Inflammatory macrophage treated with lipopolysaccharide for 1 hour (primary cell): ENCODE results near the gene ADAP1.
A peak's percentile ranks its signal among the peaks of the same experiment; 100 is the strongest.
"Not testable (repeated sequence)": the region's sequence is repeated elsewhere in the genome, so short reads cannot be mapped to it uniquely, and the experiment has no call there.

ENCODE experiments used
- DNase-seq, 2 donors: peaks; one replicate each; pipeline ENCODE4 v3.0.0-alpha.2; 2020 to 2022

ADAP1 gene

GRCh38 chr7:935874-936385 is 18.6 kb downstream of the ADAP1 start:
- no peak for DNase-seq

- no peak for DNase-seq
Measured at GRCh38 chr7:935164-935873, 19.2 kb downstream of the ADAP1 start.

- no peak for DNase-seq
Measured at GRCh38 chr7:934469-935163, 19.9 kb downstream of the ADAP1 start.

DNA sequence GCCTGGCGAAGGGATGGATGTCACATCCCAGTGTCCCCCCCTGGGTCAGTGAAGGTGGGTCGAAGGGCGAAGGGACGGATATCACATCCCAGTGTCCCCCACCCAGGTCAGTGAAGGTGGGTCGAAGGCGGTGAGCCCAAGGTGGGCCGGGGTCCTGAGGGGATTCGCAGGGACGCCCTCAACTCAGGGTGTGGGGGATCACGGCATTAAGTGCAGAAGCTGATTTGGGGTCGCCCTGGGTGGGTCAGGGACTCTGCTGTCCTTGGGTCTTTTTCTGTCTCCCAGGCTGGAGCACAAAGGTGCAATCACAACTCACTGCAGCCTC is 21.9 kb downstream of the ADAP1 start:
- no peak for DNase-seq

- no peak for DNase-seq
Measured at GRCh38 chr7:931871-932650, 22.4 kb downstream of the ADAP1 start.

DNA sequence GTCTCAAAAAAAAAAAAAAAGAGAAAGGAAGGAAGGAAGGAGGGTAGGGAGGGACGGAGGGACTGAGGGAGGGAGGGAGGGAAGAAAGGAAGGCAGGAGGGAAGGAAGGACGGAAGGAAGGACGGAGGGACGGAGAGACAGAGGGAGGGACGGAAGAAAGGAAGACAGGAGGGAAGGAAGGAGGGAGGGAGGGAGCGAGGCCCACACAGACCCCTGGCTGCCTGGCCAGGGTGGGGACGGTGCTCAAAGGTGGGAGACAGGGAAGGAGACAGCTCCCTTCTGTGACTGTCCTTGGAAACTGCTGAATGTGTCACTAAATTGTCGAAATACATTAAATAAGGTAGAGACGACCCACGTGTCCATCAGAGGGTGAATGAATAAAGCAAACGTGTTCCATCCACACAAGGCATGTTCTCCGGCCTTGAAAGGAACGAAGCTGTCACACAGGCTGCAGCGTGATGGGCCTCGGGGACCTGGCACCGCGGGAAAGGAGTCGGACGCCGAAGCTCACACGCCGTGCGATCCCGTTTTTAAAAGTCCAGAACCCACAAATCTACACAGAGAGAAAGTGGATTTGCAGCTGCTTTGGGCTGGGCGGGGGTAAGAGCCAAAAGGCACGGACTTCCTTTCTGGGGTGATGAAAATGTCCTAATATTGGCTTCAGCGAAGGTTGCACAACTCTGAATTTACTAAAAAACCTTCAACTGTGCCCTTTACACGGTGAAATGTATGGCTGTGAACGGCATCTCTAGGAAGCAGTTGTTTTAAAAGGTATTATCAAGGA is 23.3 kb downstream of the ADAP1 start:
- peak; percentile 69 to 79 for DNase-seq

GRCh38 chr7:929311-929711 is 25.2 kb downstream of the ADAP1 start:
- DNase-seq: no peak

- DNase-seq: no peak
Measured at GRCh38 chr7:927031-927671, 27.3 kb downstream of the ADAP1 start.

DNA sequence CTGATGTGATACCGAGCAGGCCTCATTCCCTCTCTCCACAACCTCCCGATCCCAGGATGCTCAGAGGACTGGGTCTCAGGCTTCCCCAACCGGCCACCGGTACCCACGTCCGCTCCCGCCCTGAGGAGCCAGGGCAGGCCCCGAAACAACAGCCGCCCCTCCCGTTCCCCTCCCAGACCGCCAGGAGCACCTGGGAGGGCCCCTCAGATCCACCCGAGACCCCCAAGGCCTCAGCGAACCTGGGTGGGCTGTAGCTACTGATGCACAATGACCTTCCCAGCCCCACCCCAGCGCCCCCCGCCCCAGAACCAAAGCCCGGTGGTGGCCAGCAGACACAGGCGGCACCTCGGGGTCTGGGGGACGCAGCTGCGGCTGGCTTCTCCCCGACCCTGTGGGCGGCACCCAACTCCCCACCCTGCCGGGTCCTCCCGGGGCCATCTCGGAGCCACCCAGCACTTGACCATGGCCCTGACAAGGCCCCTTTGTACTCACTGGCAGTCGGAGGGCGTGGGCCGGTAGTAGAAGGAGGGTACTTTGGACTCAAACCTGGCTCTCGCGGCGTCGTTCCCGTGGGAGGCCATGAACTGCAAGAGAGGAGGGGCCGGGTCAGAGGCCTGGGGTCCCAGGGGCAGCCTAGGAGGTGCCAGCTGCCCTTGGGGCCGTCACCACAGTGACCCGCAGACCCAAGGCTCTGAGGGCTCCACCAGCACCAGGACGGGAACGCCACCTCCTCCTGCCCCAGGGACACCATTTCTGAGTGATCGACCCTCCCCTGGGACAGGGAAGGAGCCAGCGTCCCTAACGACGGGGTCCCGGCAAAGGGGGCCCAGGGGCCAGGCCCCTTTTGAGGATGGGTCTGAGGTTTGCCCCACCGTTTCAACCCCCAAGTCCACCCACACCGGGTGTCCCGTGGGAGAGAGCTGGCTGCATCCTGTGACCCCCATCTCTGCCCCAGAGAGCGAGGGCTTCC is 28.1 kb downstream of the ADAP1 start:
- no peak for DNase-seq

DNA sequence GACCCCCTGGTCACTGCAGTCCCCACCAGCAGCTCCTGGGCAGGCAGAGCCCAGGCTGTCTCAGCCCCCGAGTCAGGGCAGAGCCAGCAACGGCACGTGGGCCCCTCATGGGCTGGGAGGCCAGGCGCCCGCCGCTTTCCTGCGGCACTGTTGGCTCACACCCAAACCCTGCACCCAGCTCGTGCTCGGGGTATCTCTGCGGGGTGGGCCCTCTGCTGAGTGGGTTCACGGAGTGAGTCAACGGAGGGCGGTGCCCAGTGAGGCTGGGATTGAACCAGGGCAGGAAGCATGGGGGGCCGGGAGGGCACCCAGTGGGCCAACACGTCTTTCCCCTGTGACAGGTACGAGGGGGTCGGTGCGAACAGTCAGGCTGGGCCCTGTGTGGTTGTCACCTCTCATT is 28.9 kb downstream of the ADAP1 start:
- DNase-seq: no peak

GRCh38 chr7:924541-925231 is 29.8 kb downstream of the ADAP1 start:
- DNase-seq: peak; percentile 66

DNA sequence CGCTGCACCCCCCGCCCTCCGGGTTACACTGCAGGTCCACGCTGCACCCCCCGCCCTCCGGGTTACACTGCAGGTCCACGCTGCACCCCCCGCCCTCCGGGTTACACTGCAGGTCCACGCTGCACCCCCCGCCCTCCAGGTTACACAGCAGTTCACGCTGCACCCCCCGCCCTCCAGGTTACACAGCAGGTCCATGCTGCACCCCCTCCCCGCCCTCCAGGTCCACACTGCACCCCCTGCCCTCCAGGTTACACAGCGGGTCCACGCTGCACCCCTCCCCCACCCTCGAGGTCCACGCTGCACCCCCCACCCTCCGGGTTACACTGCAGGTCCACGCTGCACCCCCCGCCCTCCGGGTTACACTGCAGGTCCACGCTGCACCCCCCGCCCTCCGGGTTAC is 30.4 kb downstream of the ADAP1 start:
- DNase-seq: not testable (repeated sequence)

DNA sequence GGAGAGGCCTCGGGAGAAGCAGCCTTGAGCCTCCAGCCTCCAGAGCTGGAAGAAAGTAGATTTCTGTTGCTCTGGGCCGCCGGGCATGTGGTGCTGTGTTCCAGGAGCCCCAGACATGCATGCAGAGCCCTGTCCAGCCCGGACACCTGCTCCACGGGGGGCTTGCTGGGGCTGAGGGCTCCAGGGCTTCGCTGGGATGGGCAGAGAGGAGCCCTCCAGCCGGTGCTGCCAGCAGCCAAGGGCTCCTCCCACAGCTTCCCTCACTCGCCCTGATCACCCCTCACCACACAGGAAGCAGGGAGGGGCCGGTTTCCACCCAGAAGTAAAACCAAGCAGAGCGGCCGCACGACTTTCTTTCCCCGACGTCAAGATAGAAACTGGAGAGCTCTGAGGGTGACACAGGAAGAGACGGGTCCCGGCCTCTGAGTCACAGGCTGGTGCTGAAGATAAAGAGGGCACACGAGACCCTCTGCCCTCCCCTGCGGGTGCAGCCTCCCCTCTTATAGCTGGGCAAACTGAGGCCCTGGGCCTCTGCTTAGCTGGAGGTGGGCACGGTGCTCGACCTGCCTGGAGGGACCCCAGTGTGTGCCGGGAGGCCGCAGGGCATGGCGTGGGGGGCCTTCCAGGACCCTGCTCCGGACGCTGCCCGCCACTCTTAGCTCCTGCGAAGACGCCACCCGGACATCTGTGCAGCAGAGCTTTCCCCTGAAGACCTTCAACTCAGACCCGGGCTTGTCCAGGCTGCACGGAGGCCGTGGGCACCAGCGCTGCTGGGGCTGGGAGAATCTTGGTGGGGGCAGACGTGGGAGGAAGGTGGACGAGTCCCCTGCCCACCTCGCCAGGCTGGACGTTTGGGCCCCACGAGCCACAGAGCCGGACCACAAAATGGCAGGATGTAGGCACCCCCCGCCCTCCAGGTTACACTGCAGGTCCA is 31.1 kb downstream of the ADAP1 start:
- DNase-seq: peak; percentile 63 to 88

DNA sequence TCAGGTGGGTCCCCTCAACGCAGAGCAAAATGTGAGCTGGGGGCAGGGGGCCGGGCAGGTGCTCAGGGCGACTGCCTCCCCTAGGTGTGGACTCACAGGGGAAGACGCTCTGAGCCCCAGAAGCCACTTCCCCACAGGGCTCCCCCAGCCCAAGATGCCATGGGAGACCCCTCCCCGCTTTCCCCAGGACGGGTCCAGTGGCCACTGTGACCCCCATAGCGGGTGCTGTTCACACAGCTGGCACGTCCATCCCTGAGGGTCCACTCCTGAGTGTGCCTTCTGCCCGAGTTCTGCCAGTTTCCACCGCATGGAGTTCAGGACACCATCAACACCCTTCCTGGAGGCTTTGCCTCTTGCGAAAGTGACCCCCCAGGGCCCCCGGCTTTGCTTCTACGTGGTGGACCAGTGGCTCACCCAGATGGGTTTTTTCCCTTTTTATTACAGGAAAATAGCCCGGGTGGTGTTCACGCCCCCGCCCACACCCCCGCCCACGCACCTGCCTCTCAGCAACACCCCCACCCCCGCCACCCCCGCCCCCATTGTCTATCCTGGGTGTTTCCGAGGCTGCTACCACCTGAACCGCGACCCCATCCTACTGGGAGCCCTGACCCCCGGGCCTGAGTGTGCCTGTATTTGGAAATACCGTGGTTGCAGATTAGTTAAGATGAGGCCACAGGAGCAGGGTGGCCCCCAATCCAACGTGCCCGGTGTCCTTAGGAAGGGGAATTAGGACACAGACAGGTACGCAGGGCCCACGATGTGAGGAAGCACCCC is 32.0 kb downstream of the ADAP1 start:
- peak in 1 of 2 donors; percentile 42 for DNase-seq

GRCh38 chr7:921581-922333 is 32.7 kb downstream of the ADAP1 start:
- DNase-seq: no peak

- no peak for DNase-seq
Measured at GRCh38 chr7:921071-921461, 33.4 kb downstream of the ADAP1 start.

DNA sequence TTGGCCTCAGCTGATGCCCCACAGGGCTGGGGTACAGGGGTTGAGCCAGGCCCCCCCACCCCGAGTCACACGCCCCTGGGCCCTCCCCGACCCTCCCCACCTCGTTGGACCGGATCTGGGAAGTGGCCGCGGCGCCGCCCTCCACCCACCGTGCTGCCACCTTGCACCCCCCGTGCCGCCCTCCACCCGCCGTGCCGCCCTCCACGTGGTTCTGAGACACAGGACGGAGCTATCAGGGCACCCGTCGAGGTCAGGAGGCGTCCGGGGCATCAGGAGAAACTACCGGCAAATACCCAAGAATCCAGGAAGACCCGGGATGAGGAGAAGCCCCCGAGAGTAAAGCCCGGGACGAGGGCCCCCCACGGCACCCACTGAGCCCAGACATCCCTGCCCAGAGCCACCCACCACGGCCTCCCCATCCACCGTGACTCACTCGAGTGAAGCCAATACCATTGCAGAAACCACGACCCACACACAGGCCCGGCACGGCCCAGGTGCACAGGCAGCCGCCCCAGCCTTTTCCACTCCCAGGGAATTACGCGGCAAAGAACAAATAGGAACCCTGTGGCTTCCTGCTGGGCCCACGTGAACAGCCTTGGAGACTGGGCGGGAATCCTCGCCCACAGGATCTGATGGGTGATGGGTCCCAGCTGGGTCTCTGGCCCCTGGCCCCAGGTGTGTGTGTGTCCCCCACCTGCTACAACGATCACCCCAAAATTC is 34.0 kb downstream of the ADAP1 start:
- no peak for DNase-seq
